Upper lobe of right lung (tissue), 1 donor: ENCODE results near the gene ACO2. TPM values are rescaled to one million over a fixed set of nuclear protein-coding genes. Genes with fewer than 3 reads are reported as not detected.
A peak's percentile ranks its signal among the peaks of the same experiment; 100 is the strongest.
"Not testable (repeated sequence)": the region's sequence is repeated elsewhere in the genome, so short reads cannot be mapped to it uniquely, and the experiment has no call there.

Experiments
- ATAC-seq: fragments of 200-7000 bp; cut with Tn5 transposase; one replicate; pipeline ENCODE4 v1.9.1; 2020; ENCODE audit warnings: mild to moderate bottlenecking, moderate library complexity
- DNase-seq: peaks from one replicate; pipeline ENCODE4 v3.0.0-alpha.2; 2020
- H3K27ac ChIP-seq: fragments of 200-600 bp; one replicate; pipeline ENCODE4 v1.8.0; 2022
- H3K27me3 ChIP-seq: fragments of 200-600 bp; one replicate; pipeline ENCODE4 v1.8.0; 2022; ENCODE audit warnings: mild to moderate bottlenecking
- H3K36me3 ChIP-seq: fragments of 200-600 bp; one replicate; pipeline ENCODE4 v1.8.0; 2022
- H3K4me1 ChIP-seq: fragments of 200-600 bp; one replicate; pipeline ENCODE4 v1.8.0; 2022
- H3K4me3 ChIP-seq: fragments of 200-600 bp; one replicate; pipeline ENCODE4 v1.8.0; 2022; ENCODE audit warnings: mild to moderate bottlenecking
- H3K9me3 ChIP-seq: fragments of 200-600 bp; one replicate; pipeline ENCODE4 v1.8.0; 2022
- intact Hi-C: fragments of 100-400 bp; cut with DNase I; formaldehyde crosslinking; loops from one replicate; pipeline ENCODE4 v1.11.0; 2022
- total RNA-seq: library from RNA; stranded (reverse); fragmentation: NEBNext Ultra II Directional; extraction: Animal tissue kit (Norgen Biotek cat#: 25700); gene quantifications from one replicate; pipeline ENCODE4 v1.2.1, GENCODE V29; 2021
- TF ChIP-seq, protein P1 (sequence below): fragments of 200-600 bp; IDR thresholded peaks from one replicate; pipeline ENCODE4 v1.8.0; 2022; ENCODE audit warnings: antibody characterized with exemption
- donor health status: DM: no; HTN: yes; CAD: no; lungs with severe emphysema.

Gene ACO2
- total RNA-seq, 1 donor from 2014 or later = 84.1 TPM

DNA sequence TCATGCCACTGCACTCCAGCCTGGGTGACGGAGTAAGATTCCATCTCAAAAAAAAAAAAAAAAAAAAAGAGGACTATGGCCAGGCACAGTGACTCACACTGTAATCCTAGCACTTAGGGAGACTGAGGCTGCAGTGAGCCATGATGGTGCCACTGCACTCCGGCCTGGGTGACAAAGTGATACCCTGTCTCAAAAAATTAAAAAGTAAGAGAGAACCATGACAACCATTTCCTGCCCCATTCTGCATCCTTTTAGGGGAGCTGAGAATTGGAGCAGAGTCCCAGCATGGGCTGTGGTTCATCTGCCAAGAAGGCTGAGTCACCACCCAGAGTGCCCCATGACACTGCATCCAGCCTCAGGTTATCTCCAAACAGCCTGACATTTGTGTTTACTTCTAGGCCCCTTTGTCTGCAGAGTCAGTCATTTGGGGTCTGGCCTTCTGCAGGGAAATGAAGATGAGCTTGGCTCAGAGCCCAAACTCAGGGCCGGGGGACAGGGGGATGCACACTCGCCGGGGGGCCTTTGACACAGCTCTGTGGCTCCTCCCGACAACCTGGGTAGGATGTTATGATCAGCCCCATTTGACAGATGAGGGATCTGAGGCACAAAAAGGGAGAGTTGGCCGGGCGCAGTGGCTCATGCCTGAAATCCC lies 96.6 kb downstream of the ACO2 start:
- Histone ChIP-seq H3K27ac (peak overlapping the region; percentile 3), H3K4me3 (no peak overlapping the region), H3K27me3 (no peaks in the 10 kb centered on the region), H3K9me3 (no peaks in the 10 kb centered on the region), H3K4me1 (no peaks in the 10 kb centered on the region), H3K36me3 (no peaks in the 10 kb centered on the region)
- peak; percentile 24 for ATAC-seq
- intact Hi-C loops = no loop called here
- TF ChIP-seq, protein P1, sequence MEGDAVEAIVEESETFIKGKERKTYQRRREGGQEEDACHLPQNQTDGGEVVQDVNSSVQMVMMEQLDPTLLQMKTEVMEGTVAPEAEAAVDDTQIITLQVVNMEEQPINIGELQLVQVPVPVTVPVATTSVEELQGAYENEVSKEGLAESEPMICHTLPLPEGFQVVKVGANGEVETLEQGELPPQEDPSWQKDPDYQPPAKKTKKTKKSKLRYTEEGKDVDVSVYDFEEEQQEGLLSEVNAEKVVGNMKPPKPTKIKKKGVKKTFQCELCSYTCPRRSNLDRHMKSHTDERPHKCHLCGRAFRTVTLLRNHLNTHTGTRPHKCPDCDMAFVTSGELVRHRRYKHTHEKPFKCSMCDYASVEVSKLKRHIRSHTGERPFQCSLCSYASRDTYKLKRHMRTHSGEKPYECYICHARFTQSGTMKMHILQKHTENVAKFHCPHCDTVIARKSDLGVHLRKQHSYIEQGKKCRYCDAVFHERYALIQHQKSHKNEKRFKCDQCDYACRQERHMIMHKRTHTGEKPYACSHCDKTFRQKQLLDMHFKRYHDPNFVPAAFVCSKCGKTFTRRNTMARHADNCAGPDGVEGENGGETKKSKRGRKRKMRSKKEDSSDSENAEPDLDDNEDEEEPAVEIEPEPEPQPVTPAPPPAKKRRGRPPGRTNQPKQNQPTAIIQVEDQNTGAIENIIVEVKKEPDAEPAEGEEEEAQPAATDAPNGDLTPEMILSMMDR = no peak
- DNase-seq = no peak

DNA sequence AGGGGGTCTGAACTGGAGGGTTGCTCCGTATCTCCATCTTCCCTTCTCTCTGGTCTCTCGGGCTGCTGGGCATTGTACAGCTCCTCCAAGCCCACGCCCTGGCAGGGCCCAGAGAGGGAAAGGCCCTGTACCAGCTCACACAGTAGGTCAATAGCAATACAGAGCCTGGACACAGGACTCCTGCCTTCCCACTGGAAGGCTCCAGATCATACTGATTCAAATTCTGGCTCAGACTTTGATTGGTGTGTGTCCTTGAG lies 98.5 kb downstream of the ACO2 start:
- Histone ChIP-seq H3K4me1 (no peaks in the 10 kb centered on the region), H3K4me3 (no peak overlapping the region), H3K27me3 (no peaks in the 10 kb centered on the region), H3K36me3 (no peaks in the 10 kb centered on the region), H3K9me3 (no peaks in the 10 kb centered on the region), H3K27ac (no peak overlapping the region)
- intact Hi-C loops = no loop called here
- DNase-seq (no peak), ATAC-seq (no peak)
- TF ChIP-seq, protein P1 = no peak

DNA sequence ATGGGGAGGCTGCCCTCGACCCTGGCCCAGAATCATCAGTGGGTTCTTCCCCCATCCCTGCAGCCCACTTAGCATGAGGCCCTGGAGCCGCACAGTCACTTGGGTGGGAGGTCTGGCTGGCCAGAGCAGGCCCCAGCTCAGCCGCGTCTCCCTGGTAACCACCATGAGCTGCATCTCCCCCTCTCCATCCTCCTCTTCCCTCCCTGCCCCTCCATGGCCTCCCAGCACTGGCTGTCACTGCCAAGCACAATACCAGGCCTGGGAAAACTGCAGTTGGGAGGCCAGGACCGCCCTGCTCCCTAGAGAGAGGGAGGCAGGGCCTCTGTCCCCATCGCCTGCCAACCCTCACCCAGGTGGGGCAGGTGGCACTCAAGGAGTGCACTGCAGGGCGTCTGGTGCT lies 99.9 kb downstream of the ACO2 start:
- no peak for ATAC-seq
- intact Hi-C loops = no loop called here
- H3K27me3 ChIP-seq = no peaks in the 10 kb centered on the region
- DNase-seq = no peak
- no peaks in the 10 kb centered on the region for H3K36me3 ChIP-seq
- no peak overlapping the region for H3K27ac ChIP-seq
- TF ChIP-seq, protein P1 = no peak
- no peaks in the 10 kb centered on the region for H3K4me1 ChIP-seq
- H3K9me3 ChIP-seq = no peaks in the 10 kb centered on the region
- no peak overlapping the region for H3K4me3 ChIP-seq

DNA sequence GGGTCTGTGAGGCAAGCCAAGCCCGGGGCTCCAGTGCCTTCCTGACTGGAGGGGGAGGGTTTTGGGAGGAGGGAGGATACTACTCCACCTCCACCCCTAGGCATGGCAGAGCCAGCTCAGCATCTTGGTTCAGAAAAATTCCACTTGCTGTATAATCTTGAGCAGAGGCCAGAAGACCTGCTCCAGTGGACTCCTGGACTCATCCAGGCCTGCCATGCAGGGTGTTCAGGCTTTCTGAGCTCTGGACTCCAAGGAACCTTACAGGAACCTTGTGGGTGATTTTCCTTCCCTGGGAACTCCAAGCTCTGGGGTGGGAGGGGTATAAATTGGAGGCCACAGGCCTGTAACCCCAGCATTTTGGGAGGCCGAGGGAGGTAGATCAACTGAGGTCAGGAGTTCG lies 101.3 kb downstream of the ACO2 start:
- intact Hi-C loops = no loop called here
- Histone ChIP-seq H3K9me3 (no peaks in the 10 kb centered on the region), H3K4me1 (no peaks in the 10 kb centered on the region), H3K4me3 (no peak overlapping the region), H3K36me3 (no peaks in the 10 kb centered on the region), H3K27ac (no peak overlapping the region), H3K27me3 (no peaks in the 10 kb centered on the region)
- no peak for DNase-seq
- ATAC-seq = no peak
- TF ChIP-seq, protein P1 = no peak

GRCh38 chr22:41571786-41572185 lies 102.9 kb downstream of the ACO2 start:
- no peak overlapping the region for H3K27ac ChIP-seq
- TF ChIP-seq, protein P1 = no peak
- no peak for DNase-seq
- H3K4me3 ChIP-seq = no peak overlapping the region
- H3K36me3 ChIP-seq = peaks cover 5% of the 10 kb centered on the region
- intact Hi-C loops = no loop called here
- no peaks in the 10 kb centered on the region for H3K9me3 ChIP-seq
- ATAC-seq = no peak
- no peaks in the 10 kb centered on the region for H3K4me1 ChIP-seq
- no peaks in the 10 kb centered on the region for H3K27me3 ChIP-seq

GRCh38 chr22:41572305-41572704 lies 103.4 kb downstream of the ACO2 start:
- H3K27me3 ChIP-seq, intact Hi-C loops, H3K4me1 ChIP-seq, H3K27ac ChIP-seq, ATAC-seq, H3K4me3 ChIP-seq, DNase-seq, H3K9me3 ChIP-seq: not testable (repeated sequence)
- H3K36me3 ChIP-seq = peaks cover 10% of the 10 kb centered on the region
